ENCODE data around the gene FAM156A. TPM values are rescaled to one million over a fixed set of nuclear protein-coding genes. Genes with fewer than 3 reads are reported as not detected.
A peak's percentile ranks its signal among the peaks of the same experiment; 100 is the strongest.

Gene FAM156A
- total and polyA plus RNA-seq, 2 of the 8 experiments (the other 6 are each of a cell fraction or from before 2014, with no cell fraction given): 11.7 to 13.6 TPM

DNA sequence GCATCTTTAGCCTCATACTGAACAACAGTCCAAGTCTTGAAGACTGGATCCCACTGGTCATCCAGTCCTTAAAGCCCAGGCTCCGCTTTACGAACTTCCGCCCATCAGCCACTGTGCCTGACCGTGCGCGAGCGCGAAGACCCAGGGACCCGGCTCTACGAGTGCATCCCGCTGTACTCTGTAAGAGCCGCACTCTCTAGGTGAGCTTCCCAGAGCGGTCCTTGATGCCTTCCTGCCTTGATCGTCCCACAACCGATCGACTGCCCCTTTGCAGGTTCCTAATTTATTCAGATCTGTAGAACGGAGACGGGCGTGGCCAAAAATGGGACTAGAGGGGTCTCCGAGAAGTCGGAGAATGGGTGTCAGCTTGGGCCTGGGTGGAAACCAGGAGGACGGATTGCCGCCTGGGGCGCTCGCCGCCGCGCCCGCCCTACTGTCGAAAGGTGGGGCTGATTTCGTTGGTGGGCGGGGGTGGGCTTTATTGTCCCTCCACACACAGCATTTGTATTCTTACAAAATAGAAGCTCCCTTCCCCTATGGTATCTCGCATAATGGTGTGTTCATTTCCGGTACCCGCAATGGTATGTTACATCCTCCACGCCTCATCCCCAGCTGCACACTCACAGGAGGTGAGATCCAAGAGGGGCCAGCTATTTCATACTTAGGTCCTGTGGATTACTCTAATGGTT, 42.3 kb upstream of the FAM156A start:
- no peak overlapping the region for H3K14ac ChIP-seq (ENCODE audit: insufficient read length)
- no peak for FAIRE-seq
- H2BK120ac ChIP-seq (replicated peaks; ENCODE audit: low read depth, low read length): no peak overlapping the region
- peak overlapping the region in 3 of 4 experiments; percentile 10 to 57 (median 12); a peak in 4 of 8 replicates for H3K4me3 ChIP-seq (ENCODE audit: extremely low read depth in 1 of 4, insufficient read depth in 2 of 4, low read depth in 3 of 4, low read length in 4 of 4)
- H3K23ac ChIP-seq (ENCODE audit: insufficient read length): no peak overlapping the region
- no peak overlapping the region for H3K4ac ChIP-seq (replicated peaks; ENCODE audit: insufficient read length, low read depth, low read length)
- ChIA-PET POLR2A (ENCODE audit: partially characterized antibody) (interaction anchor here (0.7 kb wide), 1 partner anchor 19 kb away, joined by 3 read pairs; no protein-coding TSS in a partner anchor), CTCF (ENCODE audit: partially characterized antibody) (interaction anchor here (0.6 to 1.0 kb wide), 2 partner anchors 11 to 46 kb away, joined by 3 to 4 read pairs; no protein-coding TSS in a partner anchor)
- H3K27ac ChIP-seq (ENCODE audit: low read depth, low read length): no peak overlapping the region
- no peaks in the 10 kb centered on the region for H3K23me2 ChIP-seq (ENCODE audit: low read depth, low read length)
- no peaks in the 10 kb centered on the region for H3K36me3 ChIP-seq (ENCODE audit: control insufficient read depth in 2 of 4, insufficient read depth in 4 of 4, low read length in 3 of 4)
- no peak overlapping the region for H2BK20ac ChIP-seq (ENCODE audit: low read length)
- no peak for DNase-seq (ENCODE audit: low read depth in 1 of 2, low spot score in 2 of 2)
- H4K20me1 ChIP-seq (replicated peaks in 1 of 2; ENCODE audit: control insufficient read depth in 1 of 2, insufficient read depth in 2 of 2, low read length in 2 of 2): no peaks in the 10 kb centered on the region
- H4K8ac ChIP-seq (ENCODE audit: extremely low read depth, insufficient read depth, low read length): peak overlapping the region; percentile 25; the same call in 1 of the 2 replicates
- H2AFZ ChIP-seq (ENCODE audit: low read length): peak overlapping the region; percentile 62; the same call in 1 of the 2 replicates
- TF ChIP-seq ZNF274 (IDR thresholded peaks at IDR 0.05; ENCODE audit: borderline replicate concordance, extremely low read depth, low read length) (no peak), KDM4A (IDR thresholded peaks at IDR 0.05; ENCODE audit: low read depth, low read length, severe bottlenecking) (peak; percentile 25)
- no peaks in the 10 kb centered on the region for H3K79me1 ChIP-seq (ENCODE audit: low read depth, low read length)
- no peak overlapping the region for H3K9ac ChIP-seq (replicated peaks in 1 of 4; ENCODE audit: extremely low read depth in 1 of 4, low read depth in 3 of 4, low read length in 3 of 4)
- H4K5ac ChIP-seq (ENCODE audit: insufficient read length, low read depth, low read length): no peak overlapping the region
- H3K4me1 ChIP-seq (replicated peaks in 1 of 4; ENCODE audit: control insufficient read depth in 3 of 4, insufficient read depth in 4 of 4, low read length in 3 of 4): peaks cover 0 to 3% (median 0%) of the 10 kb centered on the region in 4 experiments; a peak in 1 of 7 replicates
- H3K79me2 ChIP-seq (ENCODE audit: control insufficient read depth in 1 of 2, insufficient read depth in 2 of 2, low read length in 2 of 2): no peaks in the 10 kb centered on the region
- no peak overlapping the region for H2BK12ac ChIP-seq (ENCODE audit: low read depth, low read length)
- H3K56ac ChIP-seq (replicated peaks; ENCODE audit: insufficient read length, low read depth, low read length): no peak overlapping the region
- H3K4me2 ChIP-seq (ENCODE audit: insufficient read depth in 1 of 2, low read depth in 2 of 2, low read length in 2 of 2): peak overlapping the region in 1 of 2 experiments; percentile 56; a peak in 2 of 4 replicates
- no peak overlapping the region for H2BK5ac ChIP-seq (ENCODE audit: low read depth, low read length)
- H4K91ac ChIP-seq (replicated peaks; ENCODE audit: insufficient read length, low read length): no peak overlapping the region
- WGBS, 2 experiments (ENCODE audit: extremely low coverage in 1 of 2, insufficient coverage in 1 of 2, insufficient read length in 1 of 2, insufficient replicate concordance in 2 of 2, low coverage in 1 of 2, low lambda C conversion rate in 2 of 2, missing lambda C conversion rate in 1 of 2): 23% methylated on average over 20 of the region's 36 CpGs; no CpG with 5 or more reads in 1 of the 2 experiments
- H2AK5ac ChIP-seq (ENCODE audit: low read depth, low read length): no peak overlapping the region
- no peak overlapping the region for H3K18ac ChIP-seq (ENCODE audit: extremely low read depth, low read length)
- H3K27me3 ChIP-seq (replicated peaks in 1 of 4; ENCODE audit: control insufficient read depth in 3 of 4, extremely low read depth in 1 of 4, insufficient read depth in 3 of 4, low read length in 3 of 4): peaks cover 0 to 15% (median 2%) of the 10 kb centered on the region in 4 experiments; a peak in 2 of 7 replicates
- H2BK15ac ChIP-seq (ENCODE audit: low read length): no peak overlapping the region
- no peaks in the 10 kb centered on the region for H3K9me3 ChIP-seq (ENCODE audit: insufficient read depth in 2 of 2, low read depth in 1 of 2, low read length in 1 of 2)
